GM23338 (cell line): ENCODE measurements around the gene ZFP92. TPM values are rescaled to one million over a fixed set of nuclear protein-coding genes. Genes with fewer than 3 reads are reported as not detected.

Experiments used
- ATAC-seq: fragments of 200-7000 bp; cut with Tn5 transposase; 3 replicates; pipeline ENCODE4 v1.9.1; 2020
- DNase-seq: peaks from one replicate; pipeline ENCODE4 v3.0.0-alpha.2; 2015; ENCODE audit warnings: low spot score
- H2AFZ ChIP-seq: fragments of 200-600 bp; sonication (generic); 2 replicates; pipeline ENCODE4 v1.8.0; 2016; ENCODE audit warnings: antibody characterized with exemption, mild to moderate bottlenecking, moderate library complexity
- H3F3A ChIP-seq: fragments of 200-600 bp; sonication (generic); replicated peaks from 2 replicates; pipeline ENCODE4 v1.8.0; 2017; ENCODE audit warnings: antibody characterized with exemption, mixed run types, low read depth
- H3K27ac ChIP-seq: fragments of 200-600 bp; sonication (generic); 2 replicates; pipeline ENCODE4 v1.6.1; 2016; ENCODE audit warnings: low read depth
- H3K27me3 ChIP-seq: fragments of 200-600 bp; sonication (generic); 2 replicates; pipeline ENCODE4 v1.8.0; 2016; ENCODE audit warnings: mild to moderate bottlenecking, mixed run types, moderate library complexity; ENCODE audit not compliant: insufficient read depth
- H3K36me3 ChIP-seq: fragments of 200-600 bp; sonication (generic); 2 replicates; pipeline ENCODE4 v1.8.0; 2016; ENCODE audit warnings: mild to moderate bottlenecking; ENCODE audit not compliant: insufficient read depth
- H3K4me1 ChIP-seq: fragments of 200-600 bp; sonication (generic); 2 replicates; pipeline ENCODE4 v1.8.0; 2016; ENCODE audit warnings: mild to moderate bottlenecking, moderate library complexity; ENCODE audit not compliant: insufficient read depth
- H3K4me2 ChIP-seq: fragments of 200-600 bp; sonication (generic); 2 replicates; pipeline ENCODE4 v1.7.1; 2017; ENCODE audit warnings: mixed run types
- H3K4me3 ChIP-seq: fragments of 200-600 bp; sonication (generic); 2 replicates; pipeline ENCODE4 v1.6.1; 2016; ENCODE audit warnings: mixed run types
- H3K79me2 ChIP-seq: fragments of 200-600 bp; sonication (generic); replicated peaks from 2 replicates; pipeline ENCODE4 v1.8.0; 2017; ENCODE audit warnings: mild to moderate bottlenecking; ENCODE audit not compliant: insufficient read depth
- H3K9me2 ChIP-seq: fragments of 200-600 bp; sonication (generic); 2 replicates; pipeline ENCODE4 v1.8.0; 2017; ENCODE audit not compliant: insufficient read depth
- H4K20me1 ChIP-seq: fragments of 200-600 bp; sonication (generic); replicated peaks from 2 replicates; pipeline ENCODE4 v1.8.0; 2017; ENCODE audit warnings: mild to moderate bottlenecking; ENCODE audit not compliant: insufficient read depth
- H3K27ac Mint-ChIP-seq: 2 replicates; pipeline ENCODE4 v1.8.0; 2020; ENCODE audit warnings: inconsistent platforms, mild to moderate bottlenecking, moderate library complexity, mixed read lengths
- H3K27me3 Mint-ChIP-seq: 3 replicates; pipeline ENCODE4 v1.8.0; 2022; ENCODE audit warnings: low read depth, mild to moderate bottlenecking, moderate library complexity, mixed read lengths, inconsistent platforms; ENCODE audit not compliant: insufficient read depth, poor library complexity
- H3K36me3 Mint-ChIP-seq: 3 replicates; pipeline ENCODE4 v1.8.0; 2021; ENCODE audit warnings: low read depth, mild to moderate bottlenecking, inconsistent platforms, moderate library complexity, mixed read lengths
- H3K4me1 Mint-ChIP-seq: 3 replicates; pipeline ENCODE4 v1.8.0; 2020; ENCODE audit warnings: mild to moderate bottlenecking, inconsistent platforms, mixed read lengths
- H3K4me3 Mint-ChIP-seq: 3 replicates; pipeline ENCODE4 v1.8.0; 2021; ENCODE audit warnings: moderate library complexity, mild to moderate bottlenecking, inconsistent platforms, mixed read lengths
- H3K9me3 Mint-ChIP-seq: 3 replicates; pipeline ENCODE4 v1.8.0; 2020; ENCODE audit warnings: moderate library complexity, mild to moderate bottlenecking, inconsistent platforms, mixed read lengths
- CREB1 ChIP-seq: fragments of 250-450 bp; sonication (Bioruptor Pico); IDR thresholded peaks from 2 replicates; pipeline ENCODE4 v1.5.0; 2020; ENCODE audit warnings: low read depth, mild to moderate bottlenecking, moderate library complexity
- EZH2 ChIP-seq: fragments of 200-600 bp; sonication (generic); IDR thresholded peaks from one replicate; pipeline ENCODE4 v1.8.0; 2017; ENCODE audit warnings: antibody characterized with exemption, mild to moderate bottlenecking, low read depth; ENCODE audit not compliant: unreplicated experiment
- EZH2phosphoT487 ChIP-seq: fragments of 200-600 bp; sonication (generic); IDR thresholded peaks from one replicate; pipeline ENCODE4 v1.8.1; 2018; ENCODE audit warnings: antibody characterized with exemption; ENCODE audit not compliant: unreplicated experiment
- JUNB ChIP-seq: IDR thresholded peaks from one replicate; pipeline ENCODE4 v1.6.1; 2016; ENCODE audit warnings: antibody characterized with exemption; ENCODE audit not compliant: unreplicated experiment
- NANOG ChIP-seq: IDR thresholded peaks from 2 replicates; pipeline ENCODE4 v1.6.1; 2016; ENCODE audit warnings: antibody characterized with exemption, borderline replicate concordance
- POLR2AphosphoS5 ChIP-seq: IDR thresholded peaks from 2 replicates; pipeline ENCODE4 v1.6.1; 2016; ENCODE audit warnings: antibody characterized with exemption, low read depth
- STAT1 ChIP-seq: IDR thresholded peaks from one replicate; pipeline ENCODE4 v1.6.1; 2016; ENCODE audit warnings: antibody characterized with exemption; ENCODE audit not compliant: unreplicated experiment
- ZNF114 ChIP-seq: fragments of 250-450 bp; sonication (Bioruptor Pico); IDR thresholded peaks from 2 replicates; pipeline ENCODE4 v1.5.0; 2020; ENCODE audit warnings: mild to moderate bottlenecking, moderate library complexity
- ZNF331 ChIP-seq: fragments of 250-450 bp; sonication (Bioruptor Pico); IDR thresholded peaks from 2 replicates; pipeline ENCODE4 v1.5.0; 2020; ENCODE audit warnings: low read depth, mild to moderate bottlenecking, moderate library complexity
- polyA plus RNA-seq: library from polyadenylated mRNA; unstranded; fragments of >200 nt; fragmentation: Nextera tagmentation; extraction: Ambion mirVana; gene quantifications from 2 replicates; pipeline ENCODE4 v1.2.1, GENCODE V29; 2016
- total RNA-seq: library from RNA; depleted of rRNA; stranded (reverse); fragments of >200 nt; shearing (Covaris generic); gene quantifications from 2 replicates; pipeline ENCODE4 v1.2.3, GENCODE V29; 2014
- TF ChIP-seq, protein P1 (sequence below): IDR thresholded peaks from one replicate; pipeline ENCODE4 v1.6.1; 2018; ENCODE audit warnings: antibody characterized with exemption; ENCODE audit not compliant: unreplicated experiment
- TF ChIP-seq, protein P2 (sequence below): IDR thresholded peaks from 2 replicates; pipeline ENCODE4 v1.6.1; 2016; ENCODE audit warnings: antibody characterized with exemption
- TF ChIP-seq, protein P3 (sequence below), 2 experiments: fragments of 200-600 bp in 1 of 2; sonication (generic) in 1 of 2; conservative IDR thresholded peaks; 2 replicates each; pipeline versions ENCODE4 v1.5.1 to v1.6.1; 2016 to 2017; ENCODE audit warnings: antibody characterized with exemption in 2 of 2, low read depth in 2 of 2, mild to moderate bottlenecking in 2 of 2, moderate library complexity in 1 of 2
- TF ChIP-seq, protein P4 (sequence below): fragments of 250-450 bp; sonication (Bioruptor Pico); IDR thresholded peaks from 2 replicates; pipeline ENCODE4 v1.5.0; 2020; ENCODE audit warnings: mild to moderate bottlenecking, moderate library complexity

The ZFP92 gene
- total and polyA plus RNA-seq, 2 experiments from 2014 or later = 0.05 to 0.52 TPM

DNA sequence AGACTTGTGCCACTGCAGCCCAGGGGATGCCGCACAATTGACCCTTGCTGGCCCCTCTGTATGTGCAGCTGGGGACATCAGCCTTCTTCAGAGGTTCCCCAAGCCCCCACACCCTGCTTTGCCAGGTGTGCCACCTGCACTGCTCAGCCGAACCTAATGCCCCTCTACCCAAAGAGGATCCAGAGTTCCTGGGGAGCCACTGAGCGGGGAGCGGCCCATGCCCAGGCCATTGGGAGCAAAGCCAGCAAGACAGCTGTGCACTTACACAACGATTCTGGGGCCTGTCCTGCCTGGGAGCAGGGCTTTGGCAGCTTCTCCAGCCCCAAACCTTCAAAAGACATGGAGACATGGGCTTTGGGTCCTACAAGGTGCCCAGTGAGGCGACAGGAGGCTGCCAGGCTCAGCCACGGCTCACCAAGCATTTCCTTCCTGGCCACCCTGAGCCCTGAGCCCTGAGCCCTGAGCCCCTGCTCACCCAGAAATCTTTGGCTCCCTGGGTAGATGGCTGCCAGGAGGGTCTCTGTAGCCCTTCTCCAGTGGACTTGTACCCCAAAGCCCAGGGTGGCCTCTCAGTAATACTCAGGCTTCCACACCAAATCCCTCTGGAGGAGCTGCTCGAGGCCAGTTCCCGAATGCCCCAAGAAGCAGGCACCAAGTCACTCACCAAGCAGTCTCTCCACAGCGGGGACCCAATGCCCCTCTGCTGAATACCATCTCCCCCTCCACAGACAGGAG, 23.1 kb upstream of the ZFP92 start:
- Histone ChIP-seq H2AFZ (no peak overlapping the region), H3K36me3 (no peaks in the 10 kb centered on the region), H3F3A (no peaks in the 10 kb centered on the region), H3K4me1 (no peaks in the 10 kb centered on the region), H3K79me2 (no peaks in the 10 kb centered on the region), H3K4me2 (no peak overlapping the region), H3K27me3 (no peaks in the 10 kb centered on the region), H3K9me2 (no peaks in the 10 kb centered on the region), H3K27ac (no peak overlapping the region), H3K4me3 (no peak overlapping the region), H4K20me1 (no peaks in the 10 kb centered on the region)
- no peaks in the 10 kb centered on the region for H3K36me3 Mint-ChIP-seq
- ATAC-seq = no peak
- H3K4me1 Mint-ChIP-seq = no peaks in the 10 kb centered on the region
- no peaks in the 10 kb centered on the region for H3K9me3 Mint-ChIP-seq
- DNase-seq = no peak
- TF ChIP-seq STAT1 = no peak
- TF ChIP-seq CREB1 (CRISPR knock-in tag) = no peak
- no peak for TF ChIP-seq POLR2AphosphoS5
- TF ChIP-seq NANOG = no peak
- TF ChIP-seq EZH2phosphoT487 = no peak
- TF ChIP-seq ZNF114 (CRISPR knock-in tag) = no peak
- TF ChIP-seq, protein P1, sequence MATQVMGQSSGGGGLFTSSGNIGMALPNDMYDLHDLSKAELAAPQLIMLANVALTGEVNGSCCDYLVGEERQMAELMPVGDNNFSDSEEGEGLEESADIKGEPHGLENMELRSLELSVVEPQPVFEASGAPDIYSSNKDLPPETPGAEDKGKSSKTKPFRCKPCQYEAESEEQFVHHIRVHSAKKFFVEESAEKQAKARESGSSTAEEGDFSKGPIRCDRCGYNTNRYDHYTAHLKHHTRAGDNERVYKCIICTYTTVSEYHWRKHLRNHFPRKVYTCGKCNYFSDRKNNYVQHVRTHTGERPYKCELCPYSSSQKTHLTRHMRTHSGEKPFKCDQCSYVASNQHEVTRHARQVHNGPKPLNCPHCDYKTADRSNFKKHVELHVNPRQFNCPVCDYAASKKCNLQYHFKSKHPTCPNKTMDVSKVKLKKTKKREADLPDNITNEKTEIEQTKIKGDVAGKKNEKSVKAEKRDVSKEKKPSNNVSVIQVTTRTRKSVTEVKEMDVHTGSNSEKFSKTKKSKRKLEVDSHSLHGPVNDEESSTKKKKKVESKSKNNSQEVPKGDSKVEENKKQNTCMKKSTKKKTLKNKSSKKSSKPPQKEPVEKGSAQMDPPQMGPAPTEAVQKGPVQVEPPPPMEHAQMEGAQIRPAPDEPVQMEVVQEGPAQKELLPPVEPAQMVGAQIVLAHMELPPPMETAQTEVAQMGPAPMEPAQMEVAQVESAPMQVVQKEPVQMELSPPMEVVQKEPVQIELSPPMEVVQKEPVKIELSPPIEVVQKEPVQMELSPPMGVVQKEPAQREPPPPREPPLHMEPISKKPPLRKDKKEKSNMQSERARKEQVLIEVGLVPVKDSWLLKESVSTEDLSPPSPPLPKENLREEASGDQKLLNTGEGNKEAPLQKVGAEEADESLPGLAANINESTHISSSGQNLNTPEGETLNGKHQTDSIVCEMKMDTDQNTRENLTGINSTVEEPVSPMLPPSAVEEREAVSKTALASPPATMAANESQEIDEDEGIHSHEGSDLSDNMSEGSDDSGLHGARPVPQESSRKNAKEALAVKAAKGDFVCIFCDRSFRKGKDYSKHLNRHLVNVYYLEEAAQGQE = no peak
- TF ChIP-seq, protein P2, sequence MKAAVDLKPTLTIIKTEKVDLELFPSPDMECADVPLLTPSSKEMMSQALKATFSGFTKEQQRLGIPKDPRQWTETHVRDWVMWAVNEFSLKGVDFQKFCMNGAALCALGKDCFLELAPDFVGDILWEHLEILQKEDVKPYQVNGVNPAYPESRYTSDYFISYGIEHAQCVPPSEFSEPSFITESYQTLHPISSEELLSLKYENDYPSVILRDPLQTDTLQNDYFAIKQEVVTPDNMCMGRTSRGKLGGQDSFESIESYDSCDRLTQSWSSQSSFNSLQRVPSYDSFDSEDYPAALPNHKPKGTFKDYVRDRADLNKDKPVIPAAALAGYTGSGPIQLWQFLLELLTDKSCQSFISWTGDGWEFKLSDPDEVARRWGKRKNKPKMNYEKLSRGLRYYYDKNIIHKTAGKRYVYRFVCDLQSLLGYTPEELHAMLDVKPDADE = no peak
- TF ChIP-seq, protein P3, sequence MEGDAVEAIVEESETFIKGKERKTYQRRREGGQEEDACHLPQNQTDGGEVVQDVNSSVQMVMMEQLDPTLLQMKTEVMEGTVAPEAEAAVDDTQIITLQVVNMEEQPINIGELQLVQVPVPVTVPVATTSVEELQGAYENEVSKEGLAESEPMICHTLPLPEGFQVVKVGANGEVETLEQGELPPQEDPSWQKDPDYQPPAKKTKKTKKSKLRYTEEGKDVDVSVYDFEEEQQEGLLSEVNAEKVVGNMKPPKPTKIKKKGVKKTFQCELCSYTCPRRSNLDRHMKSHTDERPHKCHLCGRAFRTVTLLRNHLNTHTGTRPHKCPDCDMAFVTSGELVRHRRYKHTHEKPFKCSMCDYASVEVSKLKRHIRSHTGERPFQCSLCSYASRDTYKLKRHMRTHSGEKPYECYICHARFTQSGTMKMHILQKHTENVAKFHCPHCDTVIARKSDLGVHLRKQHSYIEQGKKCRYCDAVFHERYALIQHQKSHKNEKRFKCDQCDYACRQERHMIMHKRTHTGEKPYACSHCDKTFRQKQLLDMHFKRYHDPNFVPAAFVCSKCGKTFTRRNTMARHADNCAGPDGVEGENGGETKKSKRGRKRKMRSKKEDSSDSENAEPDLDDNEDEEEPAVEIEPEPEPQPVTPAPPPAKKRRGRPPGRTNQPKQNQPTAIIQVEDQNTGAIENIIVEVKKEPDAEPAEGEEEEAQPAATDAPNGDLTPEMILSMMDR (conservative IDR thresholded peaks at IDR 0.05; ENCODE audit: low read depth in 2 of 2) = no peak
- TF ChIP-seq JUNB = no peak
- TF ChIP-seq EZH2 = no peak
- TF ChIP-seq, protein P4, sequence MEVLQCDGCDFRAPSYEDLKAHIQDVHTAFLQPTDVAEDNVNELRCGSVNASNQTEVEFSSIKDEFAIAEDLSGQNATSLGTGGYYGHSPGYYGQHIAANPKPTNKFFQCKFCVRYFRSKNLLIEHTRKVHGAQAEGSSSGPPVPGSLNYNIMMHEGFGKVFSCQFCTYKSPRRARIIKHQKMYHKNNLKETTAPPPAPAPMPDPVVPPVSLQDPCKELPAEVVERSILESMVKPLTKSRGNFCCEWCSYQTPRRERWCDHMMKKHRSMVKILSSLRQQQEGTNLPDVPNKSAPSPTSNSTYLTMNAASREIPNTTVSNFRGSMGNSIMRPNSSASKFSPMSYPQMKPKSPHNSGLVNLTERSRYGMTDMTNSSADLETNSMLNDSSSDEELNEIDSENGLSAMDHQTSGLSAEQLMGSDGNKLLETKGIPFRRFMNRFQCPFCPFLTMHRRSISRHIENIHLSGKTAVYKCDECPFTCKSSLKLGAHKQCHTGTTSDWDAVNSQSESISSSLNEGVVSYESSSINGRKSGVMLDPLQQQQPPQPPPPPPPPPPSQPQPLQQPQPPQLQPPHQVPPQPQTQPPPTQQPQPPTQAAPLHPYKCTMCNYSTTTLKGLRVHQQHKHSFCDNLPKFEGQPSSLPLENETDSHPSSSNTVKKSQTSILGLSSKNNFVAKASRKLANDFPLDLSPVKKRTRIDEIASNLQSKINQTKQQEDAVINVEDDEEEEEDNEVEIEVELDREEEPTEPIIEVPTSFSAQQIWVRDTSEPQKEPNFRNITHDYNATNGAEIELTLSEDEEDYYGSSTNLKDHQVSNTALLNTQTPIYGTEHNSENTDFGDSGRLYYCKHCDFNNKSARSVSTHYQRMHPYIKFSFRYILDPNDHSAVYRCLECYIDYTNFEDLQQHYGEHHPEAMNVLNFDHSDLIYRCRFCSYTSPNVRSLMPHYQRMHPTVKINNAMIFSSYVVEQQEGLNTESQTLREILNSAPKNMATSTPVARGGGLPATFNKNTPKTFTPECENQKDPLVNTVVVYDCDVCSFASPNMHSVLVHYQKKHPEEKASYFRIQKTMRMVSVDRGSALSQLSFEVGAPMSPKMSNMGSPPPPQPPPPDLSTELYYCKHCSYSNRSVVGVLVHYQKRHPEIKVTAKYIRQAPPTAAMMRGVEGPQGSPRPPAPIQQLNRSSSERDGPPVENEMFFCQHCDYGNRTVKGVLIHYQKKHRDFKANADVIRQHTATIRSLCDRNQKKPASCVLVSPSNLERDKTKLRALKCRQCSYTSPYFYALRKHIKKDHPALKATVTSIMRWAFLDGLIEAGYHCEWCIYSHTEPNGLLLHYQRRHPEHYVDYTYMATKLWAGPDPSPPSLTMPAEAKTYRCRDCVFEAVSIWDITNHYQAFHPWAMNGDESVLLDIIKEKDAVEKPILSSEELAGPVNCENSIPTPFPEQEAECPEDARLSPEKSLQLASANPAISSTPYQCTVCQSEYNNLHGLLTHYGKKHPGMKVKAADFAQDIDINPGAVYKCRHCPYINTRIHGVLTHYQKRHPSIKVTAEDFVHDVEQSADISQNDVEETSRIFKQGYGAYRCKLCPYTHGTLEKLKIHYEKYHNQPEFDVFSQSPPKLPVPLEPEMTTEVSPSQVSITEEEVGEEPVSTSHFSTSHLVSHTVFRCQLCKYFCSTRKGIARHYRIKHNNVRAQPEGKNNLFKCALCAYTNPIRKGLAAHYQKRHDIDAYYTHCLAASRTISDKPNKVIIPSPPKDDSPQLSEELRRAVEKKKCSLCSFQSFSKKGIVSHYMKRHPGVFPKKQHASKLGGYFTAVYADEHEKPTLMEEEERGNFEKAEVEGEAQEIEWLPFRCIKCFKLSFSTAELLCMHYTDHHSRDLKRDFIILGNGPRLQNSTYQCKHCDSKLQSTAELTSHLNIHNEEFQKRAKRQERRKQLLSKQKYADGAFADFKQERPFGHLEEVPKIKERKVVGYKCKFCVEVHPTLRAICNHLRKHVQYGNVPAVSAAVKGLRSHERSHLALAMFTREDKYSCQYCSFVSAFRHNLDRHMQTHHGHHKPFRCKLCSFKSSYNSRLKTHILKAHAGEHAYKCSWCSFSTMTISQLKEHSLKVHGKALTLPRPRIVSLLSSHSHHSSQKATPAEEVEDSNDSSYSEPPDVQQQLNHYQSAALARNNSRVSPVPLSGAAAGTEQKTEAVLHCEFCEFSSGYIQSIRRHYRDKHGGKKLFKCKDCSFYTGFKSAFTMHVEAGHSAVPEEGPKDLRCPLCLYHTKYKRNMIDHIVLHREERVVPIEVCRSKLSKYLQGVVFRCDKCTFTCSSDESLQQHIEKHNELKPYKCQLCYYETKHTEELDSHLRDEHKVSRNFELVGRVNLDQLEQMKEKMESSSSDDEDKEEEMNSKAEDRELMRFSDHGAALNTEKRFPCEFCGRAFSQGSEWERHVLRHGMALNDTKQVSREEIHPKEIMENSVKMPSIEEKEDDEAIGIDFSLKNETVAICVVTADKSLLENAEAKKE (CRISPR knock-in tag) = no peak
- TF ChIP-seq ZNF331 (CRISPR knock-in tag) = no peak
- no peaks in the 10 kb centered on the region for H3K27me3 Mint-ChIP-seq
- H3K4me3 Mint-ChIP-seq = no peak overlapping the region
- H3K27ac Mint-ChIP-seq = no peak overlapping the region
